HG03139 (cell line): ENCODE measurements around the gene ADAMTSL3.

Experiments used
- ATAC-seq: cut with Tn5 transposase; IDR thresholded peaks from one replicate; pipeline ENCODE4 v1.9.1; 2021; ENCODE audit not compliant: unreplicated experiment

ADAMTSL3 gene, protein sequence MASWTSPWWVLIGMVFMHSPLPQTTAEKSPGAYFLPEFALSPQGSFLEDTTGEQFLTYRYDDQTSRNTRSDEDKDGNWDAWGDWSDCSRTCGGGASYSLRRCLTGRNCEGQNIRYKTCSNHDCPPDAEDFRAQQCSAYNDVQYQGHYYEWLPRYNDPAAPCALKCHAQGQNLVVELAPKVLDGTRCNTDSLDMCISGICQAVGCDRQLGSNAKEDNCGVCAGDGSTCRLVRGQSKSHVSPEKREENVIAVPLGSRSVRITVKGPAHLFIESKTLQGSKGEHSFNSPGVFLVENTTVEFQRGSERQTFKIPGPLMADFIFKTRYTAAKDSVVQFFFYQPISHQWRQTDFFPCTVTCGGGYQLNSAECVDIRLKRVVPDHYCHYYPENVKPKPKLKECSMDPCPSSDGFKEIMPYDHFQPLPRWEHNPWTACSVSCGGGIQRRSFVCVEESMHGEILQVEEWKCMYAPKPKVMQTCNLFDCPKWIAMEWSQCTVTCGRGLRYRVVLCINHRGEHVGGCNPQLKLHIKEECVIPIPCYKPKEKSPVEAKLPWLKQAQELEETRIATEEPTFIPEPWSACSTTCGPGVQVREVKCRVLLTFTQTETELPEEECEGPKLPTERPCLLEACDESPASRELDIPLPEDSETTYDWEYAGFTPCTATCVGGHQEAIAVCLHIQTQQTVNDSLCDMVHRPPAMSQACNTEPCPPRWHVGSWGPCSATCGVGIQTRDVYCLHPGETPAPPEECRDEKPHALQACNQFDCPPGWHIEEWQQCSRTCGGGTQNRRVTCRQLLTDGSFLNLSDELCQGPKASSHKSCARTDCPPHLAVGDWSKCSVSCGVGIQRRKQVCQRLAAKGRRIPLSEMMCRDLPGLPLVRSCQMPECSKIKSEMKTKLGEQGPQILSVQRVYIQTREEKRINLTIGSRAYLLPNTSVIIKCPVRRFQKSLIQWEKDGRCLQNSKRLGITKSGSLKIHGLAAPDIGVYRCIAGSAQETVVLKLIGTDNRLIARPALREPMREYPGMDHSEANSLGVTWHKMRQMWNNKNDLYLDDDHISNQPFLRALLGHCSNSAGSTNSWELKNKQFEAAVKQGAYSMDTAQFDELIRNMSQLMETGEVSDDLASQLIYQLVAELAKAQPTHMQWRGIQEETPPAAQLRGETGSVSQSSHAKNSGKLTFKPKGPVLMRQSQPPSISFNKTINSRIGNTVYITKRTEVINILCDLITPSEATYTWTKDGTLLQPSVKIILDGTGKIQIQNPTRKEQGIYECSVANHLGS (N-terminal part only)

DNA sequence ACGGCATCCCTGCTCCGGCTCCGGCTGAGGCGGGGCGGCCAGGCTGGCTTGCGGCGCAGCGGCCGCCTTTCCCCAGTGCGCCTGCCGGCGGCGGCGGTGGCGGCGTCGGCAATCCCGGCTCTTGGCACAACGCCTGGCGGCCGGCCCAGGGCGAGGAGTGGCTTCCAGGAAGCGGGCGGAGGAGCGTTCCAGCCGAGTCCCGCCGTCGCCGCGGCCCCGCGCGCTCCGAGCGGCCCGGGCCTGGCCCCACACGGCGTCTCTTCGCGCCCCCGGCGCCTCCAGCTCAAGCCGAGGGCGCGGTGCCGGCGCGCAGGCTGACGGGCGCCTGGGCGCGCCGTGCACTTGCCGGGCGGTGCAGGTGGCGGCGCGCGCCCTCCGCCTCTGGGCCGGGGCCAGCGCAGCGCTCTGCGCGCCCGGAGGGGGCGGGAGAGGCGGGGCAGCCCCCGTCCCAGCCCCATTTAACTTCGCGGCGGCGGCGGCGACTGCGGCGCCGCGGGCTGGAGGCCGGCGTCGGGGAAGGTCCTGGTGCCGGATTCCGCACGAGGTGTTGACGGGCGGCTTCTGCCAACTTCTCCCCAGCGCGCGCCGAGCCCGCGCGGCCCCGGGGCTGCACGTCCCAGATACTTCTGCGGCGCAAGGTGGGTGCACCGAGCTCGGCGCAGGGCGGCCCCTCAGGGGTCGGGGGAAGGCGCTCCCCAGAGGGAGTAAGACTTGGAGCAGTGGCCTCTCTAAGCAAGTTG is at the start of gene ADAMTSL3:
Gene ADAMTSL3 (plus strand): TSS at position 485 of the 740 bp plus-strand sequence. CDS start 1,639 bp downstream, outside the sequence.
- no peak for ATAC-seq

DNA sequence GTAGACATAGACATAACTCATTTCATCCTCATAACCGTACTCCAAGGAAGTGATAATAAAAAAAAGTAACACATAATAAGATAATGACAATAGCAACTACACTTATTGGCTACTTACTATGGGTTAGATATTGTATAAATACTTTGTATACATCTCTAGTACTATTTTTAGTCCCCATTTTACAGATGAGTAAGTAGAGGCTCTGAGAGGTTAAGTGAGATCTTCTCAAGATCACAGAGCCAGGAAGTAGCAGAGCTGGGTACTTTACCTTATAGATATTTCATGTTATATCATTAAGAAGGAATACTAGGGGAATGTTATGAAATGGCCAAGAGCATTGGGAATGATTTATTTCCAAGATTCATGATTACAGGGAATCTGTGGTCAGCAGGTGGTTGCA is 49.4 kb upstream of the ADAMTSL3 start:
- ATAC-seq, result no peak

DNA sequence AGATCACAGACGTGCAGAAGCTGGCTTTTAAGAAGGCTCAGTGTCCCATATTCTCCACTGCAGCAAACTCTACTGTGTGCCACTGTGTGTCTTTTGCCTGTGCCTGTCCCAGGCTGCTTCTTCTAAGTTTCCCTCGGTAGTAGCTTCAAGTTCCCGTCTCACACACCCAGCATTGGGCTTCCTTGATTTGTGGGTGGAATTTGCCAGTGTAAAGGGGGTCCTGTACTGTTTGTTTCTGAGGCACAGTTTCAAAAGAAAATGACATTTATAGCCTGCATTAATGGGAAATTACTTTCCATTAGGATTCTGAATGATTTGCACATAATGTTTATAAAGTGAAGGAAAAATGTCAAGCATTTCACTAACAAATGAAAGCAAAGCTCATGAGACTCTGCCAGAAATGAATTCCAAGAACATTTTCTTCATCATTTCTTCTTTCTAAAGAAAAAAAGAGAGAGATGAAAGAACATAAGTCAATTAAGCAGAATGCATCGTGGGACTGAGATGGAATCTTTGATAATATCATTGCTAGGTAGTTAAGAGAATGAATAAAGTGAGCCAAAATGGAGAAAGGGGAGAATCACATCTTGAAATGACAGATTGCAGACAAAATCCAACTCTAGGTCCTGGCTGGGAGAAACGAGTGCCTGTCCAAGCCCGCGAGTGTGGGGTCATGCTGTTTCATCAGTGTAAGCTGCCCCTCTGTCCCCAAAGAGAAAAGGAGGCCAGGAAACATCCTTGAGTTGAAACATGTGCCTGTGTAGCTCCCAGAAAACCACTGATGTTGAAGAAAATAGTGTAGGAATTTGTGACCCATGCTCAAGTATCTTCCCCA is 48.6 kb upstream of the ADAMTSL3 start:
- no peak for ATAC-seq

DNA sequence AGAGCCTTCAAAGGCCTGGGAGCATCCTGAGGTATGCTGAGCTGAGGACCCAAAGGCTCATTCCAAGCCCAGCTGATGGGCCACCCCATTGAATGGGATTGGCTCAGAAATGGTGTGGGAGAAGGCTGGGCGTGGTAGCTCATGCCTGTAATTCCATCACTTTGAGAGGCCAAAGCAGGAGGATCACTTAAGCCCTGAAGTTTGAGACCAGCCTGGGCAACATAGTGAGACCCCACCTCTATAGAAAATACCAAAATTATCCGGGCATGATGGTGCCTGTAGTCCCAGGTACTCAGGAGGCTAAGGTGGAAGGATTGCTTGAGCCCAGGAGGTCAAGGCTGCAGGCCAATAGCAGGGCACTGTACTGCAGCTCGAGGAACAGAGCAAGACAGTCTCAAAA is 43.8 kb upstream of the ADAMTSL3 start:
- ATAC-seq, result no peak

DNA sequence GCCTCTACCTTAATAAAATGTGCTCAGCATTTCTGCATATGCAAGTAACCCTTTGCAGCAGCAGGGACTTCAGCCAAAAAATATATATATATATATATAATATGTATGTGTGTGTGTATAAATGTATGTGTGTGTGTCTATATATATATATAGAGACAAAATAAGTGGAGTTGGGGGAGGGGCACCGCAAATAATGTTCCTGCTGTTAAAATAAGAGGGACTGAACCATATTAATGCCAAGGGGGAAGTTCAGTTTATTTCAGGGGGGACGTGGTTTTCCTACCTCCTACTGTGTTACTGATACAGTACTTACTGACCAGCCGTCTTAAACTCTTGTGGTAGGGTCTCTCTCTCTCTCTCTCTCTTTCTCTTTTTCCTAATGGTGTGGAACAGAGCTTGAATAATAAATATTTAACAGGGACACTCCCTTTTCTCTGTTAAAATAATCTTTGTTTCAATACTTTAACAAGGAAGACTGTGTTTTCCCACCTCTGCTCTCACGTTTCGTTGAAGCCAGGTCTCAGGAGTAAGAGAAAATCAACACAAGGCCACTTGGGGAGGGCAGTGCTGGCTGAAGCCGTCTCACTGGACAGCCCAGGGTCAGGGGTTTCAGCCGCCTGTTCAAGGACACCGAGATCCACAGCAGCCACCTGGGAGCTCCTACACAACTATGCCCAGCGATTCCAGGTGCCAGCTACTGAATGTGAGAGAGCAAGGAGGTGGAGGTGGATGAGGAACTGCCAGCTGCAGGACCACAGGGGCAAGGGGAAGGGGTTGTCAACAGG is 42.8 kb upstream of the ADAMTSL3 start:
- no peak for ATAC-seq

DNA sequence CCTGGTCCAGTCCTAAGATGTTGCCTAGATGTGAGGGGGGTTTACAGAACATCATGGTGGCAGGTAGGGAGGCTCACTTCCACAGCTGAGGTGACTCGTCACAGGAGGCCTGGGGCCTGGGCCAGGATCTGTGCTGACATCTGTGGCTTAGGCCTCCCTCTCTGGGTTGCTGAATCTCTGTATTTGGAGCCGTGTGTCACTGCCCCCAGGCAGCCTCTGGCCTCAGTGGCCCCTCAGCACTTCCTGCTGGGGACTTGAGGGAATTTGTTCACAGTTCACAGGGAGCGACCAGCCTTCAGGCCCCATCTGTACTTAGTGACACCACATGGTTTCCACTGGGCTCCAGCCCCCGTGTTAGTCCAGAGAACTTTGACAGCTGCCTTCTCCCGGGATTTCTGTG is 41.7 kb upstream of the ADAMTSL3 start:
- ATAC-seq, result no peak

DNA sequence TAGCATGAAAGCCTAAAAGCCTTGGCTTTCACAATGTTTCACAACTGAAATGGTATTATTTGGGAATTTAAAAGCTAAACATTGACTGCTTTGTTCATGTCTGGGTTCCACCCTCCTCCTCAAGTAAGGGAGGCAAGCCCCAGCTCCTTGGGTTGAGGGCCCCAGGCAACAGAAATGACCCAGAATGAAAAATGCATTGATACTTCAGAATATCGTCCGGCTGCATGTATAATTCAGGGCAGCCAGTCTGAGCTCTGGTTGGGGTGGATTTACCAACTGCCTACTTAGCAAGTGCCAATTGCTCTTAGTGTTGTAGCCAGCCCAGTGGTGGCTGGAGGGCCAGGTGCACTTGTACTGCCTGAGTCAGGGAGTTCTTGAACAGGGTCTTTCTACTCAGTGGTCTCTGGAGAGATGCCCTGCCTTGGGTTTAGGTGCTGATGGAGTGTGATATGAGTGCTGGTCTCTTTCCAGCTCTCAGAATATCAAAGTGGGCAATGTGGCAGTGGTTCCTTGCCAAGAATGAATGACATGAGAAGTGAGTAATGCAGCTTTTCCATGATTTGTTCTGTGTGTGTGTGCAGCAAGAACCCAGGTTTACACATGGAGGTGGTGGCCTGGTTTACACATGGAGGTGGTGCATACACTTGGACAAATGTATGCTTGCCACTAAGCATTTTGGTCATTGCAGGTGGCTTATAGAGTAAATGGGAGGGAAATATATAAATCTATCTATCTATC is 40.9 kb upstream of the ADAMTSL3 start:
- no peak for ATAC-seq

DNA sequence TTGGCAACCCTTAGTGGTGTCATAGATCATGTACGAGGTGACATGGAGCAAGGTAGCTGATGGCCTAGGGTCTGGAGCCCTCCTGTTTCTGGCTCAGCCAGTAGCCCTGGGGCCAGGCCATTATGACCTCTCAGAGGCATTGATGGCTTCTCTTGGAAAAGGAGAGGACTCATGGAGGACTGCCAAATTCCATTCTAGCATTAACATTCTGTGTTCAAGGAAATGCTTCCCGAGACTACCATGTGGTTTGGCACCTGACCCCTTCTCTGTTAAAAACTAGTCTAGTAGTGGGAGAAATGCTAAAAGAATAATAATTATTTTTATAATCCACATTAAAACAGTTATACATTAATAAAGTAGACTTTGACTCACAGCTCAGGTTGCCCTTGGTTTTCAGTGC is 40.2 kb upstream of the ADAMTSL3 start:
- no peak for ATAC-seq

DNA sequence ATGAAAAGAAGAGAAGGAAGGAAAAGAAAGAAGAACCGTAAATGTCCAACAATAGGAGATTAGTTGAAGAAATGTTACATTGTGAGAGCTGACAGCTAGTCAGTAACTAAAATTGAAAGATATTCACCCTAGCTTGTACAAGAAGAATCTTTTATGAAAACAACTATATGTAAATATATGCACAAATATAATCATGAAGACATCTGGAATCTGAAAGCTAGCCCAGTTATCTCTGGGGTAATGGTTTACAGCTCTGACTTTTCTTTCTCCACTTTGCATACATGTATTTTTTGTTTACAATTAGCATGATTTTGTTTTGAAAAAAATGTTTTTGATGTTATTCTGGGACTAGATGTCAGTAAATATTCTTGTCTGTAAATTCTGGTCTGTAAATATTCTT is 37.1 kb upstream of the ADAMTSL3 start:
- ATAC-seq, result no peak

DNA sequence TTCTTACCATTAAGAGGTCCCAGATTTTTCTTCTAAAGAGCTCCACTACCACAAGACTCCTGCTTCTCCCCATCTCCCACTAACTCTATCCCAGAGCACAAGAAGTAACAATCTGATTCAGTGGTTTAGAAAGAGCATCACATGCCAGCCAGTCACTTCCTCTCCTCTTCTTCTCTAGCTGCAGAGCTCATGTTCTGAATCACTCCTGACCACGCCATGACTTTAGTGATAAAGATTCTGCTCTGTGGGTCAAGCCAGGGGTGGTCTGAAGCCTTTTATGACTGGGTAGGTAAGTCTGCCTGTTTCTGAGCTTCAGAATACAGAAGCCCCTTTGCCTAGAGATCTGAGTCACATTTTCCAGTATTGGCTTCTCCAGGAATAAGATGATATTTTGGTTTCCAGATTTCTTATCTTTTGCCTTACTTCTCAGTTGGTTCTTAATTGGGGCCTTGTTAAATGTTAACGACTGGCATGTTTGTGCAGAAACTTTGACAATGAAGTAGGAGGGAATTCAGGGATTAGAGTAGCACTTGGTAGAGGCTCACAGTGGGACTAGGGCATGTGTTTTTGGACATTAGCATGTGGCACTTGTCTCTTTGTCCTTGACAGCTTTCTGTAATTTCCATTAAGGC is 27.6 kb upstream of the ADAMTSL3 start:
- ATAC-seq, result no peak

DNA sequence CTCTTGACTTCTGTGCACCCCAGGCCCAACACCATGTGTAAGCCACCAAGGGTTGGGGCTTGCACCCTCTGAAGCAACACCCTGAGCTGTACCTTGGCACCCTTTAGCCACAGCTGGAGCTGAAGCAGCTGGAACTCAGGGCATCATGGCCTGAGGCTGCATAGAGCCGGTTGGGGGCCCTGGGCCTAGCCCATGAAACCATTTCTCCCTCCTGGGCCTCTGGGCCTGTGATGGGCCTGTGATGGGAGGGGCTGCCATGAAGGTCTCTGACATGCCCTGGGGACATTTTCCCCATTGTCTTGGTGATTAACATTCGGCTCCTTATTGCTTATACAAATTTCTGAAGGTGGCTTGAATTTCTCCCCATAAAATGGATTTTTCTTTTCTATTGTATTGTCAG is 22.4 kb upstream of the ADAMTSL3 start:
- ATAC-seq, result no peak

DNA sequence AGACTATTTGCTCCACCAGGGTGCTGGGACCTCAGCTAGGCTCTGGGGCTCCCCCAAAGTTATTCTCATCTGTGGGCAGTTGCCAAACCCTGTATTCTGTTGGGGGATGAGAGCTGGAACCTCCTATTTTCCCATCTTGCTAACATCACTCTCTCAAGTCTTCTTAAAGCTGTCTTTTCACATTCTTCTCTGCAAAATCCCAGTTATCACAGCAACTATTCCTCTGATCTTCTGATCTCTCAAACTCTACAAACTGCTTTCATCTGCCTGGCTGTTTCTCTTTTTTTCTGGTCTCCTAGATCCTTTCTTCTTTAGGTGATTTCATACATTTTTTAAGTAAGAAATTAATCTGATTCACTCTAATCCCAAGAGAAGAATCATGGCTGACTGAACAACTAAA is 10.7 kb upstream of the ADAMTSL3 start:
- no peak for ATAC-seq

DNA sequence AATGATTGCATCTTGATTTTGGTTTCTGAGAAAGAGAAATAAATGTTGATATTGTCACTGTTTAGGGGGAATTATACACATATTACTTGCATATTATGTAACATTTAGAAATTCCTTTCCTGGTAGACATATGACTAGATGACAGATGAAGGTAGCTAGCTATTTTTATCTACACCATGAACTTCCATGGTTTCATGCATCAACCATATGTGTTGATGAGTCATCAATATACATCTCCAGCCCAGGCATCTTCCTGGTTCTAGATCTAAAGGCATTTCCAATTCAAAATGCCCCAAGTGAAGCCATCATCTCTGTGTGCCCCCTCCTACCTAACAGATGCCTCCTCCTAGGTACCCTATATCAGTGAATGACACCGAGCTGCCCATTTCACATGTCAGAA is 9.5 kb upstream of the ADAMTSL3 start:
- ATAC-seq, result no peak

DNA sequence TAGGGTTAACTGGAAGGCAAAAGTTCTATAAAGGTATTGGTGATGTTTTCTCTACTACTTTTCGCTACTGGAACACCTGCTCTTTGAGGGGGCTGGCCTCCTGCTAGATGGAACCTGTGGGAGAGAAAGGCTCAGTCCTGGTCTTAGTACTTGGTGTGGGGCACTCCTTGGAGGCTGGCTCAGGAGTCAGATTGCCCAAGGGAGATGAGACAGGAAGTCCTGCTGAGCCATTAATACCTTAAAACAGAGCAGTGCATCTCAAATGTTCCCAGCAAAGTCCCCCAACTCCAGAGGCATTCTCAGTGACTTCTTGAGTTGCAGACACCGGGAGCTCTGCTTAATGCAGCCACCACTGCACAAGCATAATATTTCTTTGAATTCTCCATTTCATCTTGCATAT is 3.1 kb upstream of the ADAMTSL3 start:
- ATAC-seq, result no peak

DNA sequence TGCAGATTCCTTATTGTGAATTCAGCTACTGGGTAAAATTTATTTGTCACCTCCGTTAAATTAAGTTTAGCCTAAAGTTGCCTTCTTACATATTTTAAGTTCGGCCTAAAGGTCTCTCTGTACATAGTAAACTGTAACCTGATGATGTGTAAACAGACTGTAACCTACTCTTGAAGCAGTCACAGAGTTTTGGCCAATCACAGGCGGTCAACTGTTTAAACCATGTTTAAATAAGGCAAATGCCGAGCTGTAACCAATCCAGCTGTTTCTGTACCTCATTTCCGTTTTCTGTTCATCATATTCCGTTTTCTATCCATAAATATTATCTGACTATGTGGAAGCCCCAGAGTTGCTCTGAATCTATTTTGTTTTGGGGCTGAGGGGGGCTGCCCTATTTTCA is 2.4 kb upstream of the ADAMTSL3 start:
- ATAC-seq, result no peak

DNA sequence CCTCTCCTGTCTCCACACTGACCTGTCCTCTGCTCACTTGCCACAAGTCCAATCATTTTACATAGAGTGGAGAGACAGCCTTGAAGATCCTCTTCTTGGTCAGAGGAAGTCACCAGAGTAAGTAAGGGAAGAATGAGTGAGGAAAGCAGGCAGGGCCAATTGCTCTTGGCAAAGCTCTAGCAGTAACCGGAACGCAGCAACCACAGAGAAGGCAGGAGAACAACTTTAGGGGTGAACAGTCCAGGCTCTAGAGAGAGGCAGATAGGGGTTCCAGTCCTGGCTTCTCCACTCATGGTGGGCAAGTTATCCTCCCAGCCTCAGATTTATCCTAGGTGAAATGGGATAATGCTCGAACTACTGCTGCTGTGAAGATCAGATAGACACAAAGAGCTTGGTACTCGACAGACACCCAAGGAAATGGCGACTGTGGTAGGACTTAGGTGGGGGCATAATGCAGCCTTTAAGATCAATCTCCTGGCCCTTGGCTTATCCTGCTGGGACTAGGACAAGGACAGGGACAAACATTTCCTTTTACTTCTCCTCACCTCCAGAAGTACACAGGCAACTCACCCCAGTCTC is 1.2 kb upstream of the ADAMTSL3 start:
- no peak for ATAC-seq

DNA sequence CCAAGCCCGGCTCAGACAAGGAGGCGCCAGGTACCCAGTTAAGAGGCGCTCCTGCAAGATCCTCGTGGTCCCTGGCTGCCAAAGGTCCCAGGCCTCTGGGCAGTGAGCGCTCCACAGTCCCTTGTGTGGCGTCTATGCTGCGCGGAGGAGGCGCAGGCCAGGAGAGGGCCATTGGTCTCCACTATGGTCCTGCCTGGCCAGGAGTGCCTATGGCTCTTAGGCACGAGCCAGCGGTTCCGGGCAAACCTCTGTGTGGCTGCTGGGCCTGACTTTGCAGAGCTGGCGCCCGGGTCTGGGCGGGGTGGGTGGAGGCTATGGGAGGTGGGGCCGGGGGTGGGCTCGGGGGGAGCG is 660 bp upstream of the ADAMTSL3 start:
- ATAC-seq, result no peak
